ENCODE results near the gene IRS4.

The IRS4 gene

GRCh38 chrX:108712886-108713285 is 23.5 kb downstream of the IRS4 start:
- H3K18ac ChIP-seq (ENCODE audit: low read depth in 1 of 2, low read length in 2 of 2): no peak overlapping the region
- no peak overlapping the region for H2BK120ac ChIP-seq (ENCODE audit: low read depth, low read length)
- H3K23ac ChIP-seq (ENCODE audit: low read length in 2 of 2): no peak overlapping the region
- no peaks in the 10 kb centered on the region for H3K36me3 ChIP-seq (ENCODE audit: control insufficient read depth in 1 of 2, insufficient read depth in 2 of 2, low read depth in 1 of 2, low read length in 2 of 2)
- H3K27me3 ChIP-seq (ENCODE audit: control insufficient read depth in 1 of 2, insufficient read depth in 1 of 2, low read length in 2 of 2): no peaks in the 10 kb centered on the region
- no peak overlapping the region for H3K4me3 ChIP-seq (ENCODE audit: insufficient read depth in 1 of 2, low read depth in 1 of 2, low read length in 2 of 2)
- no peaks in the 10 kb centered on the region for H3K4me1 ChIP-seq (ENCODE audit: control insufficient read depth, insufficient read depth, low read depth, low read length)
- no peak overlapping the region for H2BK15ac ChIP-seq (ENCODE audit: low read depth, poor library complexity, severe bottlenecking)
- H4K91ac ChIP-seq (ENCODE audit: low read length): no peak overlapping the region
- no peak overlapping the region for H3K4me2 ChIP-seq (ENCODE audit: low read length, poor library complexity, severe bottlenecking)
- WGBS: no CpG with 5 or more reads among the region's 1 CpG
- H2AFZ ChIP-seq (ENCODE audit: low read depth, low read length): no peak overlapping the region
- H2BK5ac ChIP-seq (ENCODE audit: low read depth, low read length, poor library complexity, severe bottlenecking): no peak overlapping the region
- no peak overlapping the region for H2BK12ac ChIP-seq (ENCODE audit: low read length in 2 of 2)
- H3K14ac ChIP-seq (ENCODE audit: low read length in 2 of 2): no peak overlapping the region
- no peak overlapping the region for H3K4ac ChIP-seq (ENCODE audit: low read depth in 1 of 2, low read length in 2 of 2)
- no peak for DNase-seq
- H3K27ac ChIP-seq (ENCODE audit: low read length, poor library complexity, severe bottlenecking): no peak overlapping the region
- no peaks in the 10 kb centered on the region for H3K79me1 ChIP-seq (replicated peaks; ENCODE audit: low read length, poor library complexity, severe bottlenecking)
- H2AK5ac ChIP-seq (ENCODE audit: low read length, severe bottlenecking): no peak overlapping the region
- no peak overlapping the region for H4K8ac ChIP-seq (ENCODE audit: low read length)
- no peak overlapping the region for H3K9ac ChIP-seq (ENCODE audit: low read length)
- peaks cover 3% of the 10 kb centered on the region for H3K9me3 ChIP-seq (ENCODE audit: control insufficient read depth, low read length)

GRCh38 chrX:108704839-108705238 is 31.5 kb downstream of the IRS4 start:
- Histone ChIP-seq H2BK12ac (ENCODE audit: low read length in 2 of 2) (no peak overlapping the region), H3K18ac (ENCODE audit: low read depth in 1 of 2, low read length in 2 of 2) (no peak overlapping the region), H2BK5ac (ENCODE audit: low read depth, low read length, poor library complexity, severe bottlenecking) (no peak overlapping the region), H3K79me1 (replicated peaks; ENCODE audit: low read length, poor library complexity, severe bottlenecking) (no peaks in the 10 kb centered on the region), H3K9ac (ENCODE audit: low read length) (no peak overlapping the region), H3K27me3 (ENCODE audit: control insufficient read depth in 1 of 2, insufficient read depth in 1 of 2, low read length in 2 of 2) (peaks cover 0 to 24% of the 10 kb centered on the region in 2 experiments), H4K8ac (ENCODE audit: low read length) (no peak overlapping the region), H2AFZ (ENCODE audit: low read depth, low read length) (no peak overlapping the region), H3K14ac (ENCODE audit: low read length in 2 of 2) (no peak overlapping the region), H3K9me3 (ENCODE audit: control insufficient read depth, low read length) (no peaks in the 10 kb centered on the region), H3K4me3 (ENCODE audit: insufficient read depth in 1 of 2, low read depth in 1 of 2, low read length in 2 of 2) (no peak overlapping the region), H2BK15ac (ENCODE audit: low read depth, poor library complexity, severe bottlenecking) (no peak overlapping the region), H3K23ac (ENCODE audit: low read length in 2 of 2) (no peak overlapping the region), H2BK120ac (ENCODE audit: low read depth, low read length) (no peak overlapping the region), H3K4me1 (ENCODE audit: control insufficient read depth, insufficient read depth, low read depth, low read length) (no peaks in the 10 kb centered on the region), H3K4me2 (ENCODE audit: low read length, poor library complexity, severe bottlenecking) (no peak overlapping the region), H4K91ac (ENCODE audit: low read length) (no peak overlapping the region), H2AK5ac (ENCODE audit: low read length, severe bottlenecking) (no peak overlapping the region), H3K27ac (ENCODE audit: low read length, poor library complexity, severe bottlenecking) (no peak overlapping the region), H3K4ac (ENCODE audit: low read depth in 1 of 2, low read length in 2 of 2) (no peak overlapping the region), H3K36me3 (ENCODE audit: control insufficient read depth in 1 of 2, insufficient read depth in 2 of 2, low read depth in 1 of 2, low read length in 2 of 2) (no peaks in the 10 kb centered on the region)
- DNase-seq: no peak
- no CpG with 5 or more reads among the region's 2 CpGs for whole genome bisulfite sequencing

GRCh38 chrX:108702530-108702929 is 33.8 kb downstream of the IRS4 start:
- Histone ChIP-seq H3K27ac (ENCODE audit: low read length, poor library complexity, severe bottlenecking) (no peak overlapping the region), H3K9ac (ENCODE audit: low read length) (no peak overlapping the region), H3K79me1 (replicated peaks; ENCODE audit: low read length, poor library complexity, severe bottlenecking) (no peaks in the 10 kb centered on the region), H3K18ac (ENCODE audit: low read depth in 1 of 2, low read length in 2 of 2) (no peak overlapping the region), H3K27me3 (ENCODE audit: control insufficient read depth in 1 of 2, insufficient read depth in 1 of 2, low read length in 2 of 2) (peaks cover 0 to 23% of the 10 kb centered on the region in 2 experiments), H4K91ac (ENCODE audit: low read length) (no peak overlapping the region), H3K4me1 (ENCODE audit: control insufficient read depth, insufficient read depth, low read depth, low read length) (no peaks in the 10 kb centered on the region), H3K4me3 (ENCODE audit: insufficient read depth in 1 of 2, low read depth in 1 of 2, low read length in 2 of 2) (no peak overlapping the region), H2AK5ac (ENCODE audit: low read length, severe bottlenecking) (no peak overlapping the region), H3K36me3 (ENCODE audit: control insufficient read depth in 1 of 2, insufficient read depth in 2 of 2, low read depth in 1 of 2, low read length in 2 of 2) (no peaks in the 10 kb centered on the region), H3K14ac (ENCODE audit: low read length in 2 of 2) (no peak overlapping the region), H3K9me3 (ENCODE audit: control insufficient read depth, low read length) (no peaks in the 10 kb centered on the region), H3K4me2 (ENCODE audit: low read length, poor library complexity, severe bottlenecking) (no peak overlapping the region), H4K8ac (ENCODE audit: low read length) (no peak overlapping the region), H2BK120ac (ENCODE audit: low read depth, low read length) (no peak overlapping the region), H2AFZ (ENCODE audit: low read depth, low read length) (no peak overlapping the region), H2BK5ac (ENCODE audit: low read depth, low read length, poor library complexity, severe bottlenecking) (no peak overlapping the region), H3K23ac (ENCODE audit: low read length in 2 of 2) (no peak overlapping the region), H2BK15ac (ENCODE audit: low read depth, poor library complexity, severe bottlenecking) (no peak overlapping the region), H3K4ac (ENCODE audit: low read depth in 1 of 2, low read length in 2 of 2) (no peak overlapping the region), H2BK12ac (ENCODE audit: low read length in 2 of 2) (no peak overlapping the region)
- no peak for DNase-seq
- no CpG with 5 or more reads among the region's 1 CpG for WGBS

- H2BK15ac ChIP-seq (ENCODE audit: low read depth, poor library complexity, severe bottlenecking): no peak overlapping the region
- H3K18ac ChIP-seq (ENCODE audit: low read depth in 1 of 2, low read length in 2 of 2): no peak overlapping the region
- H2BK120ac ChIP-seq (ENCODE audit: low read depth, low read length): no peak overlapping the region
- no peak overlapping the region for H3K9ac ChIP-seq (ENCODE audit: low read length)
- H2BK12ac ChIP-seq (ENCODE audit: low read length in 2 of 2): no peak overlapping the region
- H3K23ac ChIP-seq (ENCODE audit: low read length in 2 of 2): no peak overlapping the region
- no peak overlapping the region for H3K14ac ChIP-seq (ENCODE audit: low read length in 2 of 2)
- no peaks in the 10 kb centered on the region for H3K79me1 ChIP-seq (replicated peaks; ENCODE audit: low read length, poor library complexity, severe bottlenecking)
- no peak overlapping the region for H3K4ac ChIP-seq (ENCODE audit: low read depth in 1 of 2, low read length in 2 of 2)
- H3K27ac ChIP-seq (ENCODE audit: low read length, poor library complexity, severe bottlenecking): no peak overlapping the region
- no peak overlapping the region for H4K8ac ChIP-seq (ENCODE audit: low read length)
- peaks cover 0 to 21% of the 10 kb centered on the region in 2 experiments for H3K27me3 ChIP-seq (ENCODE audit: control insufficient read depth in 1 of 2, insufficient read depth in 1 of 2, low read length in 2 of 2)
- whole genome bisulfite sequencing: 100% methylated on average over 1 of the region's 2 CpGs
- DNase-seq: no peak
- H3K4me2 ChIP-seq (ENCODE audit: low read length, poor library complexity, severe bottlenecking): no peak overlapping the region
- no peaks in the 10 kb centered on the region for H3K9me3 ChIP-seq (ENCODE audit: control insufficient read depth, low read length)
- no peak overlapping the region for H4K91ac ChIP-seq (ENCODE audit: low read length)
- no peaks in the 10 kb centered on the region for H3K4me1 ChIP-seq (ENCODE audit: control insufficient read depth, insufficient read depth, low read depth, low read length)
- H2BK5ac ChIP-seq (ENCODE audit: low read depth, low read length, poor library complexity, severe bottlenecking): no peak overlapping the region
- H2AK5ac ChIP-seq (ENCODE audit: low read length, severe bottlenecking): no peak overlapping the region
- no peak overlapping the region for H3K4me3 ChIP-seq (ENCODE audit: insufficient read depth in 1 of 2, low read depth in 1 of 2, low read length in 2 of 2)
- H2AFZ ChIP-seq (ENCODE audit: low read depth, low read length): no peak overlapping the region
- H3K36me3 ChIP-seq (ENCODE audit: control insufficient read depth in 1 of 2, insufficient read depth in 2 of 2, low read depth in 1 of 2, low read length in 2 of 2): no peaks in the 10 kb centered on the region
Measured at GRCh38 chrX:108701633-108702032, 34.7 kb downstream of the IRS4 start.

All from mesenchymal stem cell (in vitro differentiated cells and primary cell).